ENCODE results near the gene PSORS1C2.

GRCh38 chr6:31126396-31127175, 12.3 kb downstream of the PSORS1C2 start:
- TF ChIP-seq CTCF (IDR thresholded peaks at IDR 0.05; ENCODE audit: insufficient read depth, low read depth, low read length): no peak
- TF ChIP-seq EZH2 (IDR thresholded peaks at IDR 0.05; ENCODE audit: insufficient read depth, low read length): no peak

Data from astrocyte (in vitro differentiated cells and primary cell).